ENCODE results near the gene MAP3K5.
"Not testable (repeated sequence)": the region's sequence is repeated elsewhere in the genome, so short reads cannot be mapped to it uniquely, and the experiment has no call there.

MAP3K5 gene

DNA sequence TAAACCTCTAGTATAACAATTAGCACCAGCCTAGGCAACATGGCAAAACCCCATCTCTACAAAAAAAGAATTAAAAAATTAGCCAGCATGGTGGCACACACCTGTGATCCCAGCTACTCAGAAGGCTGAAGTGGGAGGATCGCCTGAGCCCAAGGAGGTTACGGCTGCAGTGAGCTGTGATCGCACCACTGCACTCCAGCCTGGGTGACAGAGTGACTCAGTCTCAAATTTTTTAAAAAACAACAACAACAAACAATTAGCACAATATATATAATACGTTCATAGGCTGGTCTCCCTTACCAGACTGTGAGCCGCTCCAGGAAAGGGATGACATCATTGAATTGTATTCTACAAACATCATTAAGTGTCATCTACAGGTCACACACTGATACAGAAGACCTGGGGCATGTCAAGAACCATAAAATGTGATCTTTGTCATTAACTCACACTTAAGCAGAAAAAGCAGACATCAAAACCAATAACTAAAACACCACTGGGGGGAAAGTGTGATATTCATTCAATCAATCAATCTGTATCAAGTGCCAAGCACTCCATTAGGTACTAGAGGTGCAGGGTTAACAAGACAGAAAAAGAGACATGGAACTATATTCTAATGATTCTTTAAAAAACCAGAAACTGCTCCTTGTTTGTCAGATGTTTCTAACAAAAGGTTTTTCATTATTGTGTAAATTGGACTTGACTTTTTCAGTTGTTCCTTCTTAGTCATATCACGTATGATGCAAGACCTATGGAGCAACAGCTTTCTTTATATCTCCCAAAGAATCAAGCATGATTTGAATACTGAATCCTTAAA, 17.8 kb downstream of the MAP3K5 start:
- intact Hi-C loops (cut with DNase I): no loop called here
- no peak for DNase-seq

DNA sequence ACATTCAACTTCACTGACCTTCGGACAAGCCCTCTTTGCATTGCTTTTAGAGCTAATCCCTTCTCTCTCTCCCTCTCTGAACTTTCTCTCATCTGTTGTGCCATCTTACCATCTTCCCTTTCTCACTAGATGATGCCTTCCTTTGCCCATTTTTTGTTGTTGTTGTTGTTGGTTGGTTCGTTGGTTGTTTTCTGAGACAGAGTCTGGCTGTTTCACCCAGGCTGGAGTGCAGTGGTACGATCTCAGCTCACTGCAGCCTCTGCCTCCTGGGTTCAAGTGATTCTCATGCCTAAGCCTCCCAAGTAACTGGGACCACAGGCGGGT, 18.8 kb downstream of the MAP3K5 start:
- DNase-seq: no peak
- intact Hi-C loops (cut with DNase I): no loop called here

DNA sequence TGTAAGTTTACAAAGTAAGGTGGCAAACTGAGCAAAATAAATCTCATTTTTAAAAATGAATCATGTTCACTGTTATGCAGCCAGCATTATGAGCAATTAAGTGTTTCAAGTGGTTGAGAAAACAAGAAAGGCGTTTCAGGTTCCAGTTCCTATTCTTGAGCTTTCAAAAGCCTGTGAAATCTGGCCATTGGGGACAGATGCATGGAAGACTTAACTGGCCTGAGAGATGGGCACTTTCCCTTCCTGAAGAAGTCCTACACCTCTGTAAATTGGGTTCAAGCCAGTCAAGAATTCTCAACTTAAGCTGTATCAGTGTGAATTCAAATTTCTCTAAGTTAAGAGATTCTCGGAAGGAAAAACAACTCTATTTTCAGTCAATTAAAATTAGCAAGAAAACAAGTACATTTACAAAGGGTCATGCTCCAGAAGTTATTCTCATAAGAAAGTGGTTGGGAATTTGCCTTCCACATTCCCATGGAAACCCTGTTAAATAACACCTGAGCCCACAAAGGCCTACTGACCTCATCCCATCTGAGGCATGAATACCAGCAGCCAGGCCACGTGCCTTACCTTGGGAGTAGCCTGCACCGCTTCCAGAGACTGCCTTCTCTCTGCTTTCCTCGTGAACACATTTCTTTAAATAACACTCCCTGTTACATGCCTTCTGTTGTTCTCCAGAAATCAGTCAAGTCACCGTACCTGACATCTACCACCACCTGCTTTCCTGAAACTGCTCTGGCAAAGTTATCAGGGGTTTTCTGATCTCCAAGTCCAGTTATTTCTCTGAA, 19.4 kb downstream of the MAP3K5 start:
- intact Hi-C loops (cut with DNase I): no loop called here
- peak in 3 of 10 donors; percentile 48 to 84 (median 75) for DNase-seq

DNA sequence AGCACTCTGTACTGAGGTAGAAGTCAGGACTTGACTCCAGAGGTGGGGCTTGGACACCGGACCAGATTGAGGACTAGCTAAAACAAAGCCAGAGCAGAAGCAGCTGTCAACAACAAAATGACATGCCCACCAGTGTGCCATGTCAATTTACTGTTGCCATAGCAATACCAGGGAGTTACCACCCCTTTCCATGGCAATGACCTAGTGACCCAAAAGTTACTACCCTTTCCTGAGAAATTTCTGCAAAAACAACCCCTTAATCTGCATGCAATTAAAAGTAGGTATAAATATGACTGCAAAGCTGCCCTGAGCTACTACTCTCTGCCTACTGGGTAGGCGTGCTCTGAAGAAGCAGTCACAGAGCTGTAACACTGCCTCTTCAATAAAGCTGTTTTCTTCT, 21.0 kb downstream of the MAP3K5 start:
- DNase-seq: no peak
- intact Hi-C loops (cut with DNase I): no loop called here

DNA sequence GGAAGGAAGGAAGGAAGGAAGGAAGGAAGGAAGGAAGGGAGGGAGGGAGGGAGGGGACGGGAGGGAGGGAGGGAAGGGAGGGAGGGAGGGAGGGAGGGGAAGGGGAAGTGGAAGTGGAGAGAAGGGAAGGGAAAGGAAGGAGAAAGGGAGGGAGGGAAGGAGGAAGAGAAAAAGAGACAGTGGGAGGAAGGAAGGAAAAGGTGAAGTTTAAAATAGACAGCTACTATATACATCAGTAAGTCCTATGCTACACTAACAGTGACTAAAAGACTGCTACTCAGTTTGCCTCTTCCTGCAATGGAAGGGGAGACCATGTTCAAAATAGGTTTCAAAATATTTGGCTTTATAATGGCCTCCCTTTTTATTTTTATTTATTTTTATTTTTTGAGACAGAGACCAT, 22.5 kb downstream of the MAP3K5 start:
- intact Hi-C loops (cut with DNase I): no loop called here
- no peak for DNase-seq

DNA sequence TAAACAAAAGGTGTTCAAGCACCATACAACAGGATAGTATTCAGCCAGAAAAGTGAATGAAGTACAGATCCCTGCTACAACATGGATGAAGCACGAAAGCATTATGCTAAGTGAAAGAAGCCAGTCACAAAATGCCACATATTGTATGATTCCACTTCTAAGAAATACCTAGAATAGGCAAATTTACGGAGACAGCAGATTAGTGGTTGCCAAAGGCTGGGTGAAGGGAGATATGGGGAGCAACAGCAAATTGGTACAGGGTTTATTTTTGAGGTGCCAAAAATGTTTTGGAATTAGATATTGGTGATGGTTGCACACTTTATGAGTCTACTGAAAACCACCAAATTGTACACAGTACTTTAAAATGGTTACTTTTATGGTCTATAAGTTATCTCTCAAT, 23.2 kb downstream of the MAP3K5 start:
- intact Hi-C loops (cut with DNase I): no loop called here
- DNase-seq: no peak

DNA sequence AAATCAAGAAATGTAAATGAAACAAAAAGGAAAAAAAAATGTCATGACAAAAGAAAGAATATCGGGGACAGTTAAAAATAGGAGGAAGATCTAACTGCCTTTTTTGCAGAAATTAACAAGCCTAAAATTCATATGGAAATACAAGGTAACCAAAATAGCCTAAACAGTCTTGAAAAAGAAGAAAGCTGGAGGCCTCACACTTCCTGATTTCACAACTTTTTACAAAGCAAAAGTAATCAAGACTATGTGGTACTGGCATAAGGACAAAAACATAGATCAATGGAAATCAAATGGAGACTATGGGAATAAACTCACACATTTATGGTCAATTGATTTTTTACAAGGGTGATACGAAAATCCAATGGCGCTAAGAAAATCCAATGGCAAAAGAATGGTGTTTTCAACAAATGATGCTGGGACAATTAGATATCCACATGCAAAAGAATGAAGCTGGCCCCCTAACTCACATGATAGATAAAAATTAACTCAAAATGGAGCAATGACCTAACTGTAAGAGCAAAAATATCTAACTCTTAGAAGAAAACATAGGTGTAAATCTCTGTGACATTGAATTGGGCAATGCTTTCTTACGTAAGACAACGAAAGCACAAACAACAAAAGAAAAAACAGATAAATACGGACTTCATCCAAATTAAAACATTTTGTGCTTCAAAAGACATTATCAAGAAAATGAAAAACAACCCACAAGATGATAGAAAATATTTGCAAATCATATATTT, 24.5 kb downstream of the MAP3K5 start:
- intact Hi-C loops (cut with DNase I): no loop called here
- no peak for DNase-seq

DNA sequence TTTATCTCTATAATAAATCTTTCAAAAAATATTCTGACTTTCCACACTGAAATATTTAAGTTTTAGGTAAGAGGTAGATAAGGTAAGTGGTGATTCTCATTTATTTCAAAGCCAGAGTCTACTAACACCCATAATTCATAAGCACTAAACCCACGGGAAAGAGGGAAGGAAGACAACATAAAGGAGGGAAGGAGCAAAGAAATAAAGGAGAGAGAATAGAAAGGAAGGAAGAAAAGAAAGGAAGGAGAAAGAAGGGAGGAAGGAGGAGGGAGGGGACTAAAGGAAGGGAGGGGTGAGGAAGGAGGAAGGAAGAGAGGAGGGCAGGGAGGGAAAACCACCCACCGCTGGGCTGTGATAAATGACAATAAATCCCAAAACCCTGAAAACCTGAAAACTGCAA, 25.2 kb downstream of the MAP3K5 start:
- no peak for DNase-seq
- intact Hi-C loops (cut with DNase I): no loop called here

DNA sequence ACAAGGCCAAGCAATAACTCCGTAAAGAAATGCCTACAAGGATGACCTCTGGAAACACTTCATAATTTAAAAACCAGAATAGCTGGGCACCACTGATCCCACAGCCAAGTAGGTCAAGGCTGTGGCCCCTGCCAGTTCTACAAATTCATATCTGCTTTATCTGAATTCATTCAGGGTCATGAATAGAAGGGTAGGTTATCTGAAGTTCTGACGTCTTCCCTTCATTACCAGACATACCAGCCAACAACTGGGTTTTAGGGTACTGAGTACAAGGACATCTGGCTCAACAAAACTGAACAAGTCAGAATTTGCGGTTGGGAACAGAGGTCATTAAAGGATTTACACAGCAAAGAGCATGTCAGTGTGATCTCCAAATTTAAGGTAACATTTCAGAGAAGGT, 26.0 kb downstream of the MAP3K5 start:
- no peak for DNase-seq
- intact Hi-C loops (cut with DNase I): no loop called here

DNA sequence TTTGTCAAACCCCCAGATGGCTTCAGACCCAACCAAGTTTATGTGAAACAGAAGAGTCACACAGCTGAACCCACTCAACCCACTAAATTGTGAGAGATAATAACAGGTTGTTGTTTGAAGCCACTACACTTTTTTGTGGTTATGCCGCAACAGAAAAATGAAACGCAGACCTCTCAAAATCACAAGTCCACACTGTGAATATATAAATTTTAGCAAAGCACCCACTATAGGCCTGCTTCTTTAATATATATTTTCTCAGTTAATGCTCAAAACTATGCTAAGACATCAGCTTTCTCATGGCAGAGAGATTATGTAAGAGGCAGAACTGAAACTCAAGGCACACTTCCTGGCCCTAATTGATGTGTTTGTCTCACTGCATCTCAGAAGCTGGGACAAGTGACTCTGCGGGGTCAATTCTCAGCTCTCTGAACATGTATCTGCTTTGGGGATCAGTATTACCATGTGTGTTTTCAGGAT, 27.7 kb downstream of the MAP3K5 start:
- intact Hi-C loops (cut with DNase I): no loop called here
- no peak for DNase-seq

DNA sequence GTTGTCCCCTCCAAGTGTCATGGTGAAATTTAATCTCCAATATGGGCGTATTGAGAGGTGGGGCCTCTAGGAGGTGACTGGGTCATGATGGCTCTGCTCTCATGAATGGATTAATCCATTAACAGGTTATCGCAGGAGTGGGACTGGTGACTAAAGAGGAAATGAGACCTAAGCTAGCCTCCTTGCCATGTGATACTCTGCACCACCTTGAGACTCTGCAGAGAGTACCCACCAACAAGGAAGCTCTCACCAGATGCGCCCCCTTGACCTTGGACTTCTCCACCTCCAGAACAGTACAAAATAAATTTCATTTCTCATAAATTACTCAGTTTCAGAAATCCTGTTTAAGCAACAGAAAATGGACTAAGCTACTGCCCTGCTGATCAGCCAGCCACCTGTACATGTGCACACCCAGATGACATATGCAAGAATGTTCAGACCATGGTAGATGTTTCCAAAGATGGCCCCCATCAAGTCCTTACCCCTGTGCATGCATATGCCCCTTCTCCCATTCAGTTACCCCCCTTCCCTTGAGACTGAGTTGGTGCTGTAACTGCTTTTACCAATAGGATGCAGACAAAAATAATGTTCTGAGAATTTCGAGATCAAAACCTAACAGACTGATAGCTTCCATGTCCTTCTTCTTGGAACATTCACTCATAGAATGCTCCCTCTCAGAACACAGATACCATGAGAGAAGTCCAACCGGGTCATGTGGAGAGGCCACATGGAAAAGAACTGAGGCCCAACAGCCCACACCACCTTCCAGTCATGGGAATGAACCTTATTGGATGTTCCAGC, 28.4 kb downstream of the MAP3K5 start:
- intact Hi-C loops (cut with DNase I): no loop called here
- no peak for DNase-seq

DNA sequence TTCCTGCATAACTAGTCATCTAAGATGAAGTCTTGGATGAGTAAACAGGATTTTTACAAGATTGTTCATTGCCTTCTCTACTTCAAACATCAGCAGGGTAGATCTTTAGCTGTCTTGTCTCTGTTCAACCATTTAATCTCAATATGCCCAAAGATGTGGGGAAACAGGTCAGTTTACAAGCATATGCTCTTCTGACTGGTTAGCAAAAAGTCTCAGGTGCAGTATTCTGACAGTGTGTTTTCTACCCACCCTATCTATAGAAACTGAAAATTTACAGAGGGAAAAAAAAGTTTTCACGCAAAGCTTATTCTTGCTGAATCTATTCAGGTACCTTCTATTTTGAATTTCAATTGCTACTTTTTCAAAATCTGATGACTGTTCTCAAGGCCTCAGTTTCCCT, 29.0 kb downstream of the MAP3K5 start:
- intact Hi-C loops (cut with DNase I): no loop called here

DNA sequence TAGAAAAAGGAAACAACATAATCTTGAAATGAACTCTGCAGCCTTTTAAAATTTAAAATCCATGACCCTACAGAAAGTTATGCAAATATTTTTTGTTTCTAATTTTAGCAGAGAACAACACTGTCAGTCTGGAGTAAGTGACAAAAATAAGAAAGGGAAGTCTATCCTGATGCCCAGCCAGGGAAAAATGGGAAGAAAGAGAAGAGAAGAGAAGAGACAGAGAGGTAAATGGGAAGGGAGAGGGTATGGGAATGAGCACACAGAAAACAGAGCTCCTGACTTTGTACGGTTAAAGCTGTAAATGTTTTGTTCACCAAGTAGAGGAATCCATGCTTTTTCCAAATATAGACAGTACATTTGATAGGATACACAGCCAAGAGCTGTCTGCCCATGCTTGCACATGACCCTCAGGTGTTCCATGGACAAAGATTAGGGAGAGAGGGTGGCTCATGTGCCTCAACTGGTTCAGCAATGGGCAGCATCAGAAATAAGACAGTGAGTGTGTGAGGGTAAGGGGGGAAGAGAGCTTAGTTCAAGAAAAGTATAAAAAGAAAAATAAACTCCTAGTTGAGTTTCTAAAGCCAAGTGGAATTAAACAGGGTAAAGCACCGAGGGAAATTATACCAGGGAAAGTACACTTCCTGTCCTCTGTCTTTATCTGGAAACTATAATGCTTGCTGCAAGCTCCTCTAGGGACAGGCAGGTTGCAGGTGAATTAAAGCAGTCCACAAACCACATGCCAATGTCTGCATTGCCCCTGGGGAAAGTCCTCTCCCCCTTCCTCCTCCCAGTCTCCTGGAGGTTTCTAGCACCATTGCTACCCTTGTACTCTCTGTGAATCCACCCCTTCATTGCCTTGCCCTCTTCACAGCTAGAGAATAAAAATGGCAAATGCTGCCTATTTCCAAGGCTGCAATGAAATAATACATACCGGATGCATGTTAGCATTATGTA, 30.0 kb downstream of the MAP3K5 start:
- intact Hi-C loops (cut with DNase I): no loop called here
- DNase-seq: no peak

More for the DNA sequence above, 29.0 kb downstream of the MAP3K5 start:
- DNase-seq: no peak

DNA sequence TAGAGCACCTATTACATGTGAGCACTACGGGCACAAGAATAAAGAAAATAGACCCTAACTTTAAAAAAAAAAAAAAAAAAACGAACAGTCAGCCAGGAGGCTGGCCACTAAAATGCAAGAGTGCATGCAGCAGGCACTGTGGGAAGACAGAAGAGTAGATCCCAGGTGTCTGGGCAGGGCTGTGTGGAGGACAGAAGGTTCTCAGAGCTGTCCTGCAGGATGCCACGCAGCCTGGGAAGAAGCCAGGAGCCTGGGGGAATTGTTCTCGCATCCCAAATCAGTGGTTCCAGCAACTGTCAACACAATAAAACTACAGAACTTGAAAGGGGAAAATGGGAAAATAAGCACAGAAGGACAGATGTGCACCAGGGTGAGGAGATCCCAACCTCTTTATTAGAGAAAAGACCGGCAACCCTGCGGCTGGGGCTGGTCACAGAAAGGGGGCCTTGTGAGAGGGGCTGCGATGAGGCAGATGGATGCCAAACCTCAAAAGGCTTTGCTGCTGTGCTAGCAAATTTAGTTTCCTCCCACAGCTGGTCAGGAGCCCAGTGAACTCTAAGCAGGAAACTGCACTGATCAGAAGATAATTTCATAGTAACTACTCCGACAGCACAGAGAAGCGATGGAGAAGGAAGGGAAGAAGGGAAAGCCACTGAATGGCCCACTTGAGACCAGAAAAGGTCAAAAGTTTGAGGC, 30.9 kb downstream of the MAP3K5 start:
- DNase-seq: peak in 2 of 10 donors; percentile 33 to 42
- intact Hi-C loops (cut with DNase I): no loop called here

DNA sequence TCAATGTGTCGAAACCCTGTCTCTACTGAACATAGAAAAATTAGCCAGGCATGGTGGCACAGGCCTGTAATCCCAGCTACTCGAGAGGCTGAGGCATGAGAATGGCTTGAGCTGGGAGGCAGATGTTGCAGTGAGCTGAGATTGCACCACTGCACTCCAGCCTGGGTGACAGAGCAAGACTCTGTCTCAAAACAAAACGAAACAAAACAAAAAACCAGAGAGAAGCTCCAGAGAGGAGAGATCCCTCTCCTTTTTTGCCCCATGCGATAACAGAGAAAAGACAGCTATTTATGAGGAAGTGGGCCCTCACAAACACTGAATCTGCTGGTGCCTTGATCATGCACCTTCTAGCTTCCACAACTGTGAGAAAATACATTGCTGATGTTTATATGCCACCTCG, 31.5 kb downstream of the MAP3K5 start:
- intact Hi-C loops (cut with DNase I); DNase-seq: not testable (repeated sequence)

DNA sequence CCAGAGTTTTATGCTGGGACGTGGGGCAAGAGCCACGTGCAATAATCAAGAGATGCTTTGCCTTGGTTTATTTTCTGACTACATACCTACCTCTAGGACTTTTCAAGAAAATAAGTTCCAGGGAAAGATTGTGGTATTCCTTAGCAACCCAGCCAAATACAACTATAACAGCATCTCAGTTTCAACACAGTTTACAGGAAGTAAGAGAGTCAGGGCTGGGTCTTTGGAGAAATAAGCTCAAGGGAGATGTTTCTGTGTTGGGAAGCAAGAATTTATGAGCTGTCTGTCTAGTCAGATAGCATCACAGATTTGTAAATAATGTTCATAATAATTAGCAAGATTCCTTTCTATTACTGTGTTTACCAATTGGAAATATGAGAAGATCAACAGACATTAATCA, 35.1 kb downstream of the MAP3K5 start:
- DNase-seq: no peak
- intact Hi-C loops (cut with DNase I): no loop called here

DNA sequence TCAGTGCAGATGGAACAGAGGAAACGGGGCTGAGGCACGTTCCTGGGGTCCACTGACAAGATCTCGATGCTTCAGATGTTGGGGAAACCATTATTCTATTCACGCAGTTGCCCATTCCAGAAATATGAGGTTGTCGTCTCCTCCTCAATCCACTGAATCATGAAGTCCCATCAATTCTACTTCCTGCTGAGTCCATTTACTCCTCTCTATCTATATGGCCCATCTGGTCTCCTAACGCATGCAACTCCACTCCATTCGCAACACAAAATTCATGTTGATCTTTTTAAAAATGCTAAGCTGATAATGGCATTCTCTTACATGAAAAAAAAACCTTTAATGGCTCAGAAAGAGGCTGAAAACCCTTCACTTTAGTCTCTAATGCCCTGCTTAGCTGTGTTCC, 37.5 kb downstream of the MAP3K5 start:
- no peak for DNase-seq
- intact Hi-C loops (cut with DNase I): no loop called here

DNA sequence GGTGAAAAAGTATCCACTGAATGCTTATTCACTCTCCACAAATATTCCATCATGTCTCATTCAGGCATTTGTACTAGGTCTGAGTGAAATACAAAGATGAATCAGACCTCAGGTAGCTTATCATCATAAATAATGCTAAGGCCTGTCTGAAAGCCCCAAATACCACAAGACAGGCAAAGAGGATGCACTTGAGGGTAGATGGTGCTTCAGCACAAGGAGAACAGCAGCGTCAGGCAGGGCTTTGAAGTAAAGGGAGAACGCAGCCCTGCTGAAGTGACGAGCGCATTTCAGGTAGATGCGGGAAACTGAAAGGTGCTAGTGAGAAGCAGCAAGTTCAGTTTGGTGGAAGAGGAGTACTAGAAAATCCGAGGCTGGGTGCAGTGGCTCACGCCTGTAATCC, 38.7 kb downstream of the MAP3K5 start:
- intact Hi-C loops (cut with DNase I): no loop called here
- no peak for DNase-seq

DNA sequence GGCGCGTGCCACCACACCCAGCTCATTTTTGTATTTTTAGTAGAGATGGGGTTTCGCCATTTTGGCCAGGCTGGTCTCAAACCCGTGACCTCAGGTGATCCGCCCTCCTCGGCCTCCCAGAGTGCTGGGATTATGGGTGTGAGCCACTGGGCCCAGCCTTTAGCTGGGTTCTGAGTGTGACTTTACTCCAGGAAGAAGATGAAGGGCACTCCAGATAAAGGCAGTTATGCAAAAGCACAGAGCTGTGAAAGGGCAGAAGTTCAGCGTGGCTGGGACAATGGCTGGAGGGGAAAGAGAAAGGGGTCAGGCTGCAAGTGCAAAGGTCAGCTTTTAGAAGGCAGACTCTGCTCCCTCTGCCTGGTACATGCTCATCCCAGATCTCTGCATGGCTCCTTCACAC, 39.7 kb downstream of the MAP3K5 start:
- no peak for DNase-seq
- intact Hi-C loops (cut with DNase I): no loop called here
